ENCODE data around the gene PLEKHN1. TPM values are rescaled to one million over a fixed set of nuclear protein-coding genes. Genes with fewer than 3 reads are reported as not detected.

Gene PLEKHN1
- total RNA-seq, 1 donor from 2014 or later: 6.4 TPM

DNA sequence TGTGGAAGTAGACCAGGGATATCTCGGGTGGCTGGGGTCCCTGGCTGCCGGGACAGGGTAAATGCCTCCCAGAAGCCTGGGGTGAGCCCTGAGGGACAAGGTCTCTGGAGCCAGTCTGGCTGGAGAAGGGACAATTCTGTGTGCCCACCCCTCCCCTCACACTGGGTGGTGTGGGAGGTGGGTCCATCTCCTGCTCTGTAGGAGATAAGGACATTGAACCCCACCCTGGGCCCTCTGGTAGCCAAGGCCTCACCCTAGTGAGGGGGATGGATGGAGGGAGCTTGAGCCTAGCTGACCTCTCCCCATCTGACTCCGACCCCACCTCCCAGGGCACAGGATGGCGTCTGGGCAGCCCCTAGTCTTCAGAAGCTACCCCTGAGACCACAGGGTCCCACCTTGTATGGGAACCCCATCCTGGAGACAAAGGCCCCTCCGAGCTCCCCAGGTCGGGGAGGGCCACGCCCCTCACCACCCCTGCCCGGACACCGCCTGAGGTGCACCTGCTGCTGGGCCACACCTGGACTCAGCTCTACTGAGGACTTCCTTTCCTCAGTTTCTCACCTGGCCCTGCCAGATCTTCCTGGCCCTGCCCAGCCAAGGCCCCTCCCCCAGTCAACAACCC is 58.0 kb downstream of the PLEKHN1 start:
- H3K27me3 Mint-ChIP-seq: no peaks in the 10 kb centered on the region
- no peaks in the 10 kb centered on the region for H3K9me3 Mint-ChIP-seq
- TF ChIP-seq, protein P1, sequence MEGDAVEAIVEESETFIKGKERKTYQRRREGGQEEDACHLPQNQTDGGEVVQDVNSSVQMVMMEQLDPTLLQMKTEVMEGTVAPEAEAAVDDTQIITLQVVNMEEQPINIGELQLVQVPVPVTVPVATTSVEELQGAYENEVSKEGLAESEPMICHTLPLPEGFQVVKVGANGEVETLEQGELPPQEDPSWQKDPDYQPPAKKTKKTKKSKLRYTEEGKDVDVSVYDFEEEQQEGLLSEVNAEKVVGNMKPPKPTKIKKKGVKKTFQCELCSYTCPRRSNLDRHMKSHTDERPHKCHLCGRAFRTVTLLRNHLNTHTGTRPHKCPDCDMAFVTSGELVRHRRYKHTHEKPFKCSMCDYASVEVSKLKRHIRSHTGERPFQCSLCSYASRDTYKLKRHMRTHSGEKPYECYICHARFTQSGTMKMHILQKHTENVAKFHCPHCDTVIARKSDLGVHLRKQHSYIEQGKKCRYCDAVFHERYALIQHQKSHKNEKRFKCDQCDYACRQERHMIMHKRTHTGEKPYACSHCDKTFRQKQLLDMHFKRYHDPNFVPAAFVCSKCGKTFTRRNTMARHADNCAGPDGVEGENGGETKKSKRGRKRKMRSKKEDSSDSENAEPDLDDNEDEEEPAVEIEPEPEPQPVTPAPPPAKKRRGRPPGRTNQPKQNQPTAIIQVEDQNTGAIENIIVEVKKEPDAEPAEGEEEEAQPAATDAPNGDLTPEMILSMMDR (conservative IDR thresholded peaks at IDR 0.05): no peak
- H3K4me1 Mint-ChIP-seq (ENCODE audit: unreplicated experiment): peaks cover 13% of the 10 kb centered on the region
- H3K27ac Mint-ChIP-seq: peak overlapping the region; percentile 85
- peak overlapping the region; percentile 75 for H3K4me3 Mint-ChIP-seq
- DNase-seq (ENCODE audit: extremely low spot score, unreplicated experiment): no peak
- H3K36me3 Mint-ChIP-seq: no peaks in the 10 kb centered on the region

DNA sequence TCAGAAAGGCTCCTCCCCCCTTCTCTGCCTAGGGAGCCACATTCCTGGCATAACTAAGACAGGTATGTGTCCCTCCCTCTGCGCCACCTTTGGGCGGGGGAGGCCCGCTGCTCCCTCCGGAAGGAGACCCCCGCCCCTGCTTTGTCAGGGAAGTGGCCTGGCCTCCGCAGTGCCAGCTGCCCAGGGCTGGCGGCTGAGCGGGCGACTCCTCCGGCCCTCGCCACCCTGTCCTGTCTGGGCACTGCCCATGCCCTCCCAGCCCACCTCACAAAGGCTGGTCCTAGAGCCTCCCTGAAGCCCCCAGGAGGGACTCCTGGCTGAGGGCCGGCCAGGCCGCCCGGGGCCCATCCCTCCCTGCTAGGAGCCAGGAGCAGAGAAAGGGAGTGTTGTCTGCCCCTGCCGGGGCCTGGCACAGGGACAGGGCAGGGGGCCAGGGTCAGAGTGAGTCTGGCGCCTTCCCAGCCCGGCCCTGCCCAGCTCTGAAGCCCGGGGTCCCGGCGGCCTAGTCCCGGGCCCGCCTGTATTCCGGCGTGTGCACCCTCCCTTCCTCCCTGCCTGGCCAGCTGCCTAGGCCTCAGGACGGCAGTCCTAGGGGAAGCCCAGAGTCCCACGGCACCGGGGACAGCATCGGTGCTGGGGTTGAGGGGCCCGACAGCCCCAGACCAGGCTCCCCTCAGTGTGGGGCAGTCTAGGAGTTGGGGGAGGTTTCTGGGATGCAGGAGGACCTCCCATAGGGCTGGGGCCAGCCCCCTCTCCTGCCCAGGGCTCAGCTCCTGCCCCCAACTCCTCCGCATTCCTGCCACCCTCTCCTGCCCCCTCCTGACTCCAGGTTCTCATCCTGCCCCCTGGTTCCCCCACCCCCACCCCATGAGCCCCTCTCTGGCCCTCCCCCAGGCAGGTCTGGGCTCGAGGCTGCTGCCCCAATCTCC is 58.8 kb downstream of the PLEKHN1 start:
- Mint-ChIP-seq H3K4me1 (ENCODE audit: unreplicated experiment) (peaks cover 13% of the 10 kb centered on the region), H3K27me3 (no peaks in the 10 kb centered on the region), H3K27ac (peak overlapping the region; percentile 85), H3K36me3 (no peaks in the 10 kb centered on the region), H3K9me3 (no peaks in the 10 kb centered on the region), H3K4me3 (peak overlapping the region; percentile 75)
- TF ChIP-seq, protein P1 (conservative IDR thresholded peaks at IDR 0.05): no peak
- no peak for DNase-seq (ENCODE audit: extremely low spot score, unreplicated experiment)

Other genes starting within 250 kb of the PLEKHN1 start
- 13.1 and 50.5 TPM in 2 replicates for gene SAMD11, start 42.6 kb upstream of the PLEKHN1 start, total RNA-seq (ENCODE audit: low replicate concordance)
- 75.1 and 87.2 TPM in 2 replicates for gene NOC2L, start 7.2 kb upstream of the PLEKHN1 start, total RNA-seq (ENCODE audit: low replicate concordance)
- gene KLHL17, start 5.9 kb upstream of the PLEKHN1 start, total RNA-seq (ENCODE audit: low replicate concordance): 31.5 and 42.2 TPM in 2 replicates
- 0.34 and 0.62 TPM in 2 replicates for gene PERM1, start 15.6 kb downstream of the PLEKHN1 start, total RNA-seq (ENCODE audit: low replicate concordance)
- 37.6 and 54.1 TPM in 2 replicates for gene HES4, start 33.6 kb downstream of the PLEKHN1 start, total RNA-seq (ENCODE audit: low replicate concordance)
- 20.8 and 34.6 TPM in 2 replicates for gene ISG15, start 47.0 kb downstream of the PLEKHN1 start, total RNA-seq (ENCODE audit: low replicate concordance)
- gene AGRN, start 53.6 kb downstream of the PLEKHN1 start, total RNA-seq (ENCODE audit: low replicate concordance): 166 and 285 TPM in 2 replicates
- gene RNF223, start 107.8 kb downstream of the PLEKHN1 start, total RNA-seq (ENCODE audit: low replicate concordance): 1.2 and 2.5 TPM in 2 replicates
- gene C1orf159, start 149.6 kb downstream of the PLEKHN1 start, total RNA-seq (ENCODE audit: low replicate concordance): 20.0 and 21.2 TPM in 2 replicates
- 0.88 and 1.4 TPM in 2 replicates for gene TTLL10, start 207.4 kb downstream of the PLEKHN1 start, total RNA-seq (ENCODE audit: low replicate concordance)
- 0.38 TPM in 1 of 2 replicates, not detected in the other for gene TNFRSF18, start 240.1 kb downstream of the PLEKHN1 start, total RNA-seq (ENCODE audit: low replicate concordance)
- gene TNFRSF4, start 247.7 kb downstream of the PLEKHN1 start, total RNA-seq (ENCODE audit: low replicate concordance): 0.31 TPM in 1 of 2 replicates, not detected in the other